Activated CD8-positive, alpha-beta T cell treated with anti-CD3 and anti-CD28 coated beads, Interleukin-2, amount 10 ng/mL, durations not matched to agents 7 days and 5 days (primary cell): ENCODE results near the gene AGPAT3. TPM values are rescaled to one million over a fixed set of nuclear protein-coding genes. Genes with fewer than 3 reads are reported as not detected.

Experiments
- ATAC-seq: fragments of 150-1000 bp; cut with Tn5 transposase; one replicate; pipeline ENCODE4 v1.10.0; 2021; ENCODE audit warnings: moderate library complexity
- CTCF ChIA-PET: fragments of 350-600 bp; sonication (Branson Sonifier 250); formaldehyde crosslinking; loops from one replicate; lab custom pipeline; 2021; ENCODE audit warnings: antibody characterized with exemption; lab: Charles Lee
- POLR2A ChIA-PET: fragments of 350-600 bp; sonication (Branson Sonifier 250); formaldehyde crosslinking; loops from one replicate; lab custom pipeline; 2021; ENCODE audit warnings: antibody characterized with exemption; lab: Charles Lee
- DNase-seq: peaks from one replicate; pipeline ENCODE4 v3.0.0-alpha.2; 2020
- H3K27ac Mint-ChIP-seq: one replicate; pipeline ENCODE4 v1.8.0; 2021; ENCODE audit warnings: mild to moderate bottlenecking, mixed read lengths
- H3K27me3 Mint-ChIP-seq: one replicate; pipeline ENCODE4 v1.8.0; 2021; ENCODE audit warnings: low read depth, mixed read lengths
- H3K36me3 Mint-ChIP-seq: one replicate; pipeline ENCODE4 v1.8.0; 2021; ENCODE audit warnings: low read depth, mixed read lengths
- H3K4me1 Mint-ChIP-seq: one replicate; pipeline ENCODE4 v1.8.0; 2021; ENCODE audit warnings: low read depth, mixed read lengths
- H3K4me3 Mint-ChIP-seq: one replicate; pipeline ENCODE4 v1.8.0; 2021; ENCODE audit warnings: mild to moderate bottlenecking, mixed read lengths
- H3K9me3 Mint-ChIP-seq: one replicate; pipeline ENCODE4 v1.8.0; 2022; ENCODE audit warnings: mixed read lengths; ENCODE audit not compliant: insufficient read depth
- total RNA-seq, 2 experiments: library from RNA; stranded (reverse); gene quantifications; one replicate each; pipeline ENCODE4 v1.2.3, GENCODE V29; 2021

Gene AGPAT3
- total RNA-seq, 2 experiments from 2014 or later = 70.4 to 72.5 TPM

DNA sequence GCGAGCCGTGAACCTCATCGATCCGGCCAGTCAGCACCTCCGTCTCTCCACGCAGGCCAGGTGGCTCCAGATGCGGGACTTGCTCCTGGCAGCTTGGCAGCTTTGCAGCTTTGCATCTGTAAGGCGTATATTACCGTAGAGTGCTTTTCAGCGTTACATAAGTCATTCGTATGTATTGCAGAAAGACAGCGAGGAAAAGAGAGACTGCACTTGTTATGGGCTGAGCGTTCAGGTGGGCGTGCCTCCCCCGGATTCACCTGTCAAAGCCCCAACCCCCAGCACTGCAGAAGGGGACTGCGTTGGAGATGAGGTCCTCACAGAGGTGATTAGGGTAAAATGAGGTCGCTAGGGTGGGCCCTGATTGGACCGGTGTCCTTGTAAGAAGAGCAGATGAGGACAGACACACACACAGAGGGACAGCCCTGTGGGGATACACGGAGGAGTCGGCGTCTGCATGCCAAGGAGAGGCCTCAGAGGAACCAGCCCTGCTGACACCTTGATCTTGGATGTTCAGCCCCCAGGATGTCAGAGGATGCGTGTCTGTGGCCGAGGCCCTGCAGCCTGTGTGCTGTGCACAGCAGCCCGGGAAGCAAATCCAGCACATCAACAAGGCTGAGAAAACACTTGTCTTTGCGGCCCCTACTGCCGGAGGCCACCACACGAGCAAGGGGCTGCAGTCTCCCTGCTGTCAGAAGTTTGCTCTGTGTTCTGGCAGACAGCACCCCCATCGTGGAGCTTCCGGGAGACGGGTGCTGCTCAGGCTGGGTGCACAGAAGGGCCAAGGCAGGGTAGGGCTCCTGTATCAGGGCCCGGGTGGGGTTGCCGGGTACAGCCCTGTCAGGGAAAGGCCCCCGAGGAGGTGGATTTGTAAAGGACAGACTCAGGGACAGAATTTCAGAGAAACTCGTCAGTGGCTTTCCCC, 10.9 kb upstream of the AGPAT3 start:
- H3K27me3 Mint-ChIP-seq = no peaks in the 10 kb centered on the region
- CTCF ChIA-PET = interaction anchor here (1.2 kb wide), 1 partner anchor 10 kb away, joined by 3 read pairs; no protein-coding TSS in a partner anchor

DNA sequence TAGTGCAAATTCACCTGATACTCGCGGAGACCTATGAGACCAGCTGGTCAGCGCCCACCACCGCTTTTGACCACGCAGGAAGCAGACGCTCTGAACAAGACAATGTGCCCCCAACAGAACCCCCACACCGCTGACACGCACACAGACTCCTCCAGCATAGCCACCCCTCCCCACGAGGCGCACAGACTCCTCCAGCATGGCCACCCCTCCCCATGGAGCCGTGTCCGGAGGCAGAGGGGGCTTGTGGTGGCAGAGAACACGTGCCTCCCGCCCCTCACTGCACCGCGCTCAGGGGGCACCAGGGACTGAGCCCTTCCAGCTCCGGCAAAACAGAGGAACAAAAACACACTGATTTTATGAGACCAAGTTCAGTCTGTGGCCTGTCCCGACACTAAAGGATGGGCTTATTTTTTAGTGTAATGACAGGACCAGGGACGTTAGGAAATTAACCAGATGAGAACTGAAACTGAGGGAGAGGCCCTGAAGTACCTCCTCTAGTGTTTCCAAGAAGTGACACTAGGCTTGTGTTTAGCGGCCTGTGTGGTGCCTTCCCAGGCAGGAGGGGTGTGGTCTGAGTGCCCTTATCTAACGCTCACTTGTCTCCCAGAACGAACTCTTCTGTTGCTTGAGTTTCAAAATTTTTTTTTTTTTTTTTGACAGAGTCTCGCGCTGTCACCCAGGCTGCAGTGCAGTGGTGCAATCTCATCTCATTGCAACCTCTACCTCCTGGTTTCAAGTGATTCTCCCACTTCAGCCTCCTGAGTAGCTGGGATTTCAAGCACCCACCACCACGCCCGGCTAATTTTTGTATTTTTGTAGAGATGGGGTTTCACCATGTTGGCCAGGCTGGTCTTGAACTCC, 10.0 kb upstream of the AGPAT3 start:
- no peaks in the 10 kb centered on the region for H3K27me3 Mint-ChIP-seq
- ChIA-PET CTCF (interaction anchor here (0.9 to 1.2 kb wide), 3 partner anchors 9 to 44 kb away, joined by 3 read pairs; no protein-coding TSS in a partner anchor), POLR2A (no interaction called here)
- peak overlapping the region; percentile 68 for H3K4me3 Mint-ChIP-seq
- H3K36me3 Mint-ChIP-seq = peaks cover 6% of the 10 kb centered on the region
- DNase-seq (peak; percentile 86), ATAC-seq (peak; percentile 98)
- peak overlapping the region; percentile 95 for H3K27ac Mint-ChIP-seq
- peaks cover 3% of the 10 kb centered on the region for H3K9me3 Mint-ChIP-seq
- peaks cover 42% of the 10 kb centered on the region for H3K4me1 Mint-ChIP-seq

More for the DNA sequence above, 10.9 kb upstream of the AGPAT3 start:
- ATAC-seq (peak; percentile 2), DNase-seq (no peak)
- Mint-ChIP-seq H3K4me3 (peak overlapping the region; percentile 68), H3K4me1 (peaks cover 43% of the 10 kb centered on the region), H3K9me3 (peaks cover 3% of the 10 kb centered on the region), H3K36me3 (peaks cover 6% of the 10 kb centered on the region), H3K27ac (peak overlapping the region; percentile 95)
- POLR2A ChIA-PET = interaction anchor here (0.6 kb wide), 1 partner anchor 59 kb away, joined by 3 read pairs; no protein-coding TSS in a partner anchor

DNA sequence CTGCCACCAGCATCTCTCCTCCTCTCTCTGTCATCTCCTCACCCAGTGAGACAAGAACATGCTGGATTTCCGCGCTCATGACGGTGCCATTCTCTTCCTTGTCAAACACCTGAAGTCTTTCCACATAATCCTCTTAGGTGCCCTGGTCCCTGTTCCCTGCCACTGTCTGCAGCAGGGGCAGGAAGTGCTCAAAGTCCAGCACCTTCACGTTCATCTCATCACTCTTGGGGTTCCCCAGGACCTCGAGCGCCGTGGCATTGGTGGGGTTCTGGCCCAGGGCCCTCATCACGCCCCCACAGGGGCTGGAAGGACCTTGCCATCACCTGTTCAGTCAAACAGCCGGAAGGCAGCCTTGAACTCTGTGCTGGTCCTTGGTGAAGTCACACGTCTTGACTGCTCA, 9.1 kb upstream of the AGPAT3 start:
- H3K4me3 Mint-ChIP-seq = no peak overlapping the region
- ATAC-seq (no peak), DNase-seq (no peak)
- peaks cover 6% of the 10 kb centered on the region for H3K36me3 Mint-ChIP-seq
- CTCF ChIA-PET = interaction anchor here (0.9 kb wide), 1 partner anchor 13 kb away, joined by 3 read pairs; no protein-coding TSS in a partner anchor
- POLR2A ChIA-PET = no interaction called here
- H3K4me1 Mint-ChIP-seq = peaks cover 40% of the 10 kb centered on the region
- H3K9me3 Mint-ChIP-seq = peaks cover 3% of the 10 kb centered on the region
- peak overlapping the region; percentile 95 for H3K27ac Mint-ChIP-seq
- no peaks in the 10 kb centered on the region for H3K27me3 Mint-ChIP-seq

DNA sequence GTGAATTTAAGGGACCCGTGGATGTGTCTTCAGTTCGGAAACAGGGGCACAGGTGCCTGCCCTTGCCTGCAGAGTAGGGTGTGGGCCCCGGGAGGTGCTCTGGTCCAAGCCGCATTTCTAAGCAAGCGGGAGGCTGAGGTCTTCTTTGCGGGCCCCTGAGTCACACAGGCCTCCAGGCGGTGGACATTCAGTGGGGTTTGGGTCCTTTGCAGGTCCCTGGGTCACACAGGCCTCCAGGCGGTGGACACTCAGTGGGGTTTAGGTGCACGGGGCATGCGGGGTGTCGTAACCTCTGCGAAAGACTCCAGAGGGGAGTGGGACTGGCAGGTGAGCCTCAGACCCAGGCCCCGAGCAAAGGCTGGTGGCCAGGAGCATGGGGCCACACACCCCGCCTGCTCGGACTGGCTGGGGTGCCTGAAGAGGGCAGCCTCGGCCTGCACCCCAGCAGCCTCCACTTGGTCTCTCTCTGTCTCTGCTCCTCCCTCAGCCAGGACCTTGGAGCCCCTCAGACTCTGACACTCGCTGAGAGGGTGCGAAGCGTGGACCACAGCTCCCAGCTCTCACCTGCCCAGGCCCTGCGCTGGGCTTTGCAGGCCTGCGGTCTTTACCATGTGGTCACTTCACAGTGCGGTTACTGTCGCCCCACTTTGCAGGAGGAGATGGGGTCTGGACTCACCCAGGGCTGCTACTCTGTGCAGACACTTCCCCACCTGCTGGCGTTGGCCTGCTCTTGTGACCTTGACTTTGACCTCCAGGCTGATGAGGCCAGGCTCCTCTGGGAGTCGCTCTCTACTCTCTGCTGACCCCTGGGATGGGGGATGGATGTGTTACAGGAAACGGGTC, 6.0 kb upstream of the AGPAT3 start:
- Mint-ChIP-seq H3K9me3 (no peaks in the 10 kb centered on the region), H3K27ac (no peak overlapping the region), H3K4me1 (peaks cover 43% of the 10 kb centered on the region), H3K4me3 (no peak overlapping the region), H3K27me3 (no peaks in the 10 kb centered on the region), H3K36me3 (no peaks in the 10 kb centered on the region)
- DNase-seq (no peak), ATAC-seq (no peak)
- ChIA-PET CTCF (no interaction called here), POLR2A (no interaction called here)

DNA sequence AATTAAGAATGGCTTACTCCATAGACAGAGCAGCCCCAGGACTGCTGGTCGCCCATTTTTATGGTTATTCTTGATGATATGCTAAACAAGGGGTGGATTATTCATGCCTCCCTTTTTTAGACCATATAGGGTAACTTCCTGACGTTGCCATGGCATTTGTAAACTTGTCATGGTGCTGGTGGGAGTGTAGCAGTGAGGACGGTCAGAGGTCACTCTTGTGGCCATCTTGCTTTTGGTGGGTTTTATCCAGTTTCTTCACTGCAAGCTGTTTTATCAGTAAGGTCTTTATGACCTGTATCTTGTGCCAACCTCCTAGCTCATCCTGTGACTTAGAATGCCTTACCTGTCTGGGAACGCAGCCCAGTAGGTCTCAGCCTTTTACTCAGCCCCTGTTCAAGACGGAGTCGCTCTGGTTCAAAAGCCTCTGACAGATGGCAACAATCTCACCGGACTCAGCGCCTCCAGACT, 5.2 kb upstream of the AGPAT3 start:
- no peak overlapping the region for H3K27ac Mint-ChIP-seq
- ATAC-seq = no peak
- DNase-seq = no peak
- H3K4me3 Mint-ChIP-seq = no peak overlapping the region
- no peaks in the 10 kb centered on the region for H3K36me3 Mint-ChIP-seq
- no peaks in the 10 kb centered on the region for H3K9me3 Mint-ChIP-seq
- peaks cover 36% of the 10 kb centered on the region for H3K4me1 Mint-ChIP-seq
- no peaks in the 10 kb centered on the region for H3K27me3 Mint-ChIP-seq
- ChIA-PET POLR2A (no interaction called here), CTCF (no interaction called here)

DNA sequence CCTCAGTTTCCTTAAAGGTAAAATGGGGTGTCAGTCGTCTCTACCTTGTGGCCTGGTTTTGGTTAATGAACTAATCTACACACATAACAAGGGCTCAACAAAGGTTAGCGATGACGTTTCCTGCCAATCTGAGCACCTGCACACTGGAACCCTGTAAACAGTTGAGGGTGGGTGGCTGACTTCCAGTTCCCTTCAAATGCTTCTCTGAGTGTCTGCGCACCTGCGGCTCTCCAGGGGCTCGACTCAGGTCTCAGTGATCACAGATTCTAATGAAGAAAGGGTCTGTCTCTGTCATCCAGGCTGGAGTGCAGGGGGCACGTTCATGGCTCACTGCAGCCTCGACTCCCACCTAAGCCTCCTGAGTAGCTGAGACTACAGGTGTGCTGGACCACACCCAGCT, 3.3 kb upstream of the AGPAT3 start:
- Mint-ChIP-seq H3K4me1 (peaks cover 26% of the 10 kb centered on the region), H3K4me3 (no peak overlapping the region), H3K27me3 (no peaks in the 10 kb centered on the region), H3K9me3 (no peaks in the 10 kb centered on the region), H3K27ac (no peak overlapping the region), H3K36me3 (no peaks in the 10 kb centered on the region)
- ChIA-PET POLR2A (no interaction called here), CTCF (interaction anchor here (1.2 to 1.4 kb wide), 2 partner anchors 25 to 52 kb away, joined by 3 to 4 read pairs; no protein-coding TSS in a partner anchor)
- DNase-seq (no peak), ATAC-seq (no peak)

DNA sequence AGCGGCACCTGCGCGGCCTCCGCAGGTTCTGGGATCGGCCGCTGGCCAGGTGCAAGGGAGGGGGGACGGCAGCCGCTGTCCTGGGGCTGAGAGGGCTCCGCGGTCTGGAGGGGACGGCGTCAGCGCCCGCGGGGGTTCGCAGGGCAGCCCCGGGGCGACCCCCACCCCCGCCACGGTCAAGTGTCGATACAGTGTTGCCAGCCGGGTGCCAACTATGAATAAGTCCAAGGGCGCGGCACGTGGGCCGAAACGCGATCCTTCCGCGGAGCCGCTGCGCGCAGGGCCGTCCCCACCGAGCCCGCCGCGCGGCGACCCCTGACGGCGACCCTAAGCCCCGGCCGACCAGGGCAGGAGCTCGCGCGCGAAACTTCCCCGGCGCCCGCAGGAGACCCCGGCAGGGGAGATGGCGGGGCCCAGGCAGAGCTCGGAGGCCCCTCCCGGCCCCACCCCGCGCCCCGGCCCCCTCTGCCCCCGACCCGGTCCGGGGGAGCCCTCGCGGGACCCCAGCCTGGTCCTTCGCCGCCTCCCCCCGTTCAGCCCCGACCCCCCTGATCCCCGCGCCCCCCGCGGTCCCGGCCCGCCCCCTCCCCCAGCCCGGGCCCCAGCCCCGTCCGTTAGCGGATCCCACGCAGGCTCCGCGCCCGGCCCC, 586 bp upstream of the AGPAT3 start:
- H3K4me1 Mint-ChIP-seq = peaks cover 44% of the 10 kb centered on the region
- peaks cover 23% of the 10 kb centered on the region for H3K36me3 Mint-ChIP-seq
- ChIA-PET CTCF (interaction anchor here (1.1 to 1.7 kb wide), 4 partner anchors 10 to 74 kb away, joined by 3 to 5 read pairs (median 4); no protein-coding TSS in a partner anchor), POLR2A (no interaction called here)
- H3K27ac Mint-ChIP-seq = no peak overlapping the region
- H3K4me3 Mint-ChIP-seq = peak overlapping the region; percentile 48
- no peaks in the 10 kb centered on the region for H3K27me3 Mint-ChIP-seq
- DNase-seq = peak; percentile 34
- no peaks in the 10 kb centered on the region for H3K9me3 Mint-ChIP-seq
- ATAC-seq = peak; percentile 37

DNA sequence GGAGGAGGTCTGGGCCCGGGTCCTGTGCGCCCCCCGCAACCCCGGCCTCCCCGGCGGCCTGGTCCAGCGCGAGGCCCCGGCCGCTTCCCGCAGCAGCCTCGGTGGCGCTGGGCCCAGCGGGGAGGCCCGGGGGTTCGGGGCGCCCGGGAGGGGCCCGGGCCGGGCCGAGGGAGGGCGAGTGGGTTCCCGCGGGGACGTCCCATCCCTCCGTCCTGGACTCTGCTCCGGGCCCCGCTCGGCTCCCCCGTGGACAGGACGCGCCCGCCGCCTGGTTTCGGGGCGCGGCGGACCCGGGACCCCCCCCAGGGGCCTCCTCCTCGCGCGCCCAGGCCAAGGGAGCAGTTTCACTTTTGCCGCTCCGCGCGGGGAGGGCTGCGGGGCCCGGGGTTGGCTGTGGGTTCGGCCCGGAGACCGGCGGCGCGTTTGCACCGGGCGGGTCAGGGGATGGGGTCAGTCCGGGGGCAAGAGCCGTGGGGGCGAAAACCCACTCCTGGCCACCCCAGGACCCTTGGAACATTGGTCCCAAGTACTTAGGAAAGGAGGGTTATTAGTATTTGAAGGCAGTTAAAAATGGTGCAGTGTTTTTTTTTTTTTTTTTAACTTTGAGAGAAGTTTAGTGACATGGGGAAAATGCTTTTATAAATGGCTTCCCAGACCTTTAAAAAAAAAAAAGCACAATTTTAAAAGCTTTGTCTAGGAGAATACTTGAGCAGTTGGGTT, 677 bp downstream of the AGPAT3 start:
- Mint-ChIP-seq H3K27ac (peak overlapping the region; percentile 86), H3K4me1 (peaks cover 45% of the 10 kb centered on the region), H3K36me3 (peaks cover 28% of the 10 kb centered on the region), H3K9me3 (no peaks in the 10 kb centered on the region), H3K4me3 (peak overlapping the region; percentile 81), H3K27me3 (no peaks in the 10 kb centered on the region)
- peak; percentile 66 for DNase-seq
- CTCF ChIA-PET = interaction anchor here (0.6 to 1.5 kb wide), 2 partner anchors 39 to 110 kb away, joined by 3 to 5 read pairs; no protein-coding TSS in a partner anchor
- peak; percentile 58 for ATAC-seq
- POLR2A ChIA-PET = no interaction called here

DNA sequence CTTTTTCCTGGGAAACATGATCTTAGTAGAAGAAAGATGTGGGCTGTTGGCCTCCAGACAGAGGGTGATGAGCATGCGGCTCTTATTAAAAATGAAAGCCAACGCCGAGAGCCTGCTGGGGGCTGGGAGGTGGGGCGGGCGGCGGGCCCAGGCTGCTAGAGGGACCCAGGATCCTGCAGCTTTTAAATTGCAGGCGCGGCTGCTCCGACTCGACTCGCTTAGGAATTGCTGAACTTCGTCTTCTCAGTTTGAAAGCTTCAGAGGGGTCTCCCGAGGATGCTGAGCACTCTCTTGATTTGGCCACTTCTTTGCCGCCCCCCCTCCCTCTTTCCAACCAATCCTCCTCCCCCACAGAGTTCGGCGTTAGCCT, 1.2 kb downstream of the AGPAT3 start:
- DNase-seq = peak; percentile 60
- peak overlapping the region; percentile 86 for H3K27ac Mint-ChIP-seq
- peak overlapping the region; percentile 81 for H3K4me3 Mint-ChIP-seq
- peaks cover 34% of the 10 kb centered on the region for H3K36me3 Mint-ChIP-seq
- no peaks in the 10 kb centered on the region for H3K27me3 Mint-ChIP-seq
- ChIA-PET CTCF (interaction anchor here (0.6 to 1.5 kb wide), 2 partner anchors 39 to 109 kb away, joined by 3 to 5 read pairs; no protein-coding TSS in a partner anchor), POLR2A (no interaction called here)
- H3K9me3 Mint-ChIP-seq = no peaks in the 10 kb centered on the region
- H3K4me1 Mint-ChIP-seq = peaks cover 50% of the 10 kb centered on the region
- ATAC-seq = peak; percentile 44
